COR-L47 (cell line): ENCODE results near the gene PHF5A.

Experiments used
- DNase-seq: peaks from one replicate; lab custom pipeline; 2025; lab: John Stamatoyannopoulos, UW

PHF5A gene

DNA sequence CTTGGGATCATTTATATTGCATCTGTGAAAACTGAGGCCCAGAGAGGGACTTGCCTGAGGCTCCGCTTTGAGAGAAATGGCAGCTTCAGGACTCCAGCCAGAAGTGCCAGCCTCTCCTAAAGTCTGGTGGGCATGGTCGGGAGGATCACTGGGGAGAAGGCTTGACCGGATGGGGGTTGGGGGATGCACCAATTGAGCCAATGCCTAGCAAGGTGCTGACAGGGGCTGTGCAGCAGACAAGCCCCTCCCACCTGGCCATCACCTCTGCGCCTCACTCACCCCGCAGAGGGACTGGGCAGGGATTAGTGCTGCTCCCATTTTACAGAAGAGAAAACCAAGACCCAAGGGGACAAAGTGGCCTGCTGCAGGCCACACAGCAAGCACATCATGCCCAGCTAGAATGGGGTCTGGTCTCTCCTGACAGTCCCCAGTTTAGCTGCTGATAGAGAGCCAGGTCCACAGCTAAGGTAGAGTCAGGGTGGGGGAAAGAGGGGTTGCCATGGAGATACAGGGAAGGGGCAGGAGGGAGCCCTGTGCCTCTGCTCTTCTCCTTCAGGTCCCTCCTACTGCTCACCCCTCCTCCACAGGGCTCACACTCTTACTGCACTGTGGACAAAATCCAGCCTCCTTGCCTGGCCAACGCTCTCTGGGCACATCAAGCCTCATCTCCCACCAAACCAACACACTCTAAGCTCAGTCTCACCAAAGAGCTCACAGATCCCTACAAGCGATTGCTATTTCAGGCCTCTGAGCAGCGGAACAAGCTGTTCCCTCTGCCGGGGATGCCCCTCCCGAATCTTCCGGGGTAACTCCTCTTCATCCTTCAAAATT, 57.3 kb downstream of the PHF5A start:
- DNase-seq: no peak

DNA sequence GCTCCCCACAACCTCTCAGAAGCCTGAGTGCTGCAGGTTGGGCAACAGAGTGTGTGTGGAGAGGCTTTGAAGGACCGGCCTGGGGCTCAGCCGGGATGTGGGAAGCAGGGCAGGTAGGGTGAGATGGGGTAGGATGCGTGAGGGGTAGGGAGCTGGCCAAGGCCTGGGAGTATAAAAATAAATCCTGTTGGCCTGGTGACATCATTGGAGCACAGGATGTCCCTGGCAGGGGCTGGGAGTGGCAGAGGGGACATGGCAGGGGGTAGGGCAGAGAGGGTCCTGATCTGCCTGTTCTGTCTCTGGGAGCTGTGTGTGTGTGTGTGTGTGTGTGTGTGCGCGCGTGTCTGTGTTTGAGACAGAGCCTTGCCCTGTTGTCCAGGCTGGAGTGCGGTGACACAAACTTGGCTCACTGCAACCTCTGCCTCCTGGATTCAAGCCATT, 58.2 kb downstream of the PHF5A start:
- DNase-seq: no peak
